Right atrium auricular region (tissue), 2 donors: ENCODE measurements around the gene PRKCZ. TPM values are rescaled to one million over a fixed set of nuclear protein-coding genes. Genes with fewer than 3 reads are reported as not detected.
A peak's percentile ranks its signal among the peaks of the same experiment; 100 is the strongest.
"Not testable (repeated sequence)": the region's sequence is repeated elsewhere in the genome, so short reads cannot be mapped to it uniquely, and the experiment has no call there.

Source experiments
- DNase-seq: peaks from one replicate; pipeline ENCODE4 v3.0.0-alpha.2; 2019; ENCODE audit warnings: low spot score
- H3K27ac ChIP-seq, 2 donors: fragments of 200-600 bp; sonication (generic); 1 replicate in 1 of 2; 2 replicates in 1 of 2; pipeline ENCODE4 v1.5.1; 2016 to 2019
- H3K27me3 ChIP-seq, 2 donors: fragments of 200-600 bp; sonication (generic); one replicate each; pipeline versions ENCODE4 v1.5.1 to v1.6.0; 2017 to 2019
- H3K36me3 ChIP-seq: fragments of 200-600 bp; sonication (generic); one replicate; pipeline ENCODE4 v1.5.1; 2016
- H3K4me1 ChIP-seq, 2 donors: fragments of 200-600 bp; sonication (generic); one replicate each; pipeline versions ENCODE4 v1.5.1 to v1.6.0; 2017 to 2019
- H3K4me3 ChIP-seq, 2 donors: fragments of 200-600 bp; sonication (generic); 1 replicate in 1 of 2; 2 replicates in 1 of 2; pipeline ENCODE4 v1.5.1; 2017 to 2019; ENCODE audit warnings: mild to moderate bottlenecking in 1 of 2, moderate library complexity in 1 of 2
- H3K9me3 ChIP-seq, 2 donors: fragments of 200-600 bp; sonication (generic); one replicate each; pipeline ENCODE4 v1.5.1; 2019
- CTCF ChIP-seq, 2 donors: fragments of 200-600 bp; sonication (generic); IDR thresholded peaks; one replicate each; pipeline ENCODE4 v1.5.1; 2019; ENCODE audit warnings: antibody characterized with exemption in 2 of 2
- total RNA-seq, 2 donors: library from RNA; depleted of rRNA; stranded (reverse); fragments of >200 nt; gene quantifications; one replicate each; pipeline ENCODE4 v1.1.0, GENCODE V29; 2016

The PRKCZ gene
- total RNA-seq, 2 donors from 2014 or later, result 15.3 to 16.4 TPM

DNA sequence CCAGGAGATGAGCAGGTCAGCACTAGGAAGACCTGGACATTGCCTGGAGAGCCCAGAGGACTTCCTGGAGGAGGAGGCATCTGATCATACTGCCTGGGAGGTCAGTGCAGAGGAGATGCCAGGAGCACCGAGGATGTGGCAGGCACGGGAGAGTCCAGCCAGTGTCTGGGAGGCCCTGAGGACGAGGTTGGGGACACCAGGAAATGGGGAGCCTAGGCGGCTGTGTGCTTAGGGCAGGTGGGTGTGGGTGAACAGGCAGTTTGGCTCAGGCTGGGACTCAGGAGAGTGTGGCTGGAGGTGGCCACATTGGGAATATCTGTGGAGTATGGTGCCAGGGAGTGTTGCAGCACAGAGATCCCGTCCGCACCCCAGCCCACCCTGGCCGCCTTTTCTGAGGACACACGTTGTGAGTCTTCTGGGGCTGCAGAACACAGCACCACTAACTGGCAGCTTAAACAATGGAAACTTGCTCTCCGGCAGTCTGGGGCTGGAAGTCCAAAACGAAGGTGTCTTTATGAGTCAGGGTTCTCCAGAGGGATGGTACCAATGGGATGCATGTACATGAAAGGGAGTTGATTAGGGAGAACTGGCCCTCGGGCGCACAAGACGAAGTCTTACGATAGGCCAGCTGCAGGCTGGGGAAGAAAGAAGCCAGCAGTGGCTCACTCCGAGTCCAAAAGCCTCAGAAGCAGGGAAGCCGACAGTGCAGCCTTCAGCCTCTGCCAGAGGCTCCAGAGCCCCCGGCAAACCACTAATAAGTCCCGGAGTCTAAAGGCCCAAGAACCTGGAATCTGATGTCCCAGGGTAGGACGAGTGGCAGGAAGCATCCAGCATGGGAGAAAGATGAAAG, 86.4 kb downstream of the PRKCZ start:
- no peaks in the 10 kb centered on the region for H3K27me3 ChIP-seq
- DNase-seq, result no peak
- H3K27ac ChIP-seq, result peak overlapping the region; percentile 95 to 98
- H3K4me1 ChIP-seq, result peaks cover 0 to 39% of the 10 kb centered on the region in 2 donors
- no peak for TF ChIP-seq CTCF (IDR thresholded peaks at IDR 0.05)
- H3K36me3 ChIP-seq, result no peaks in the 10 kb centered on the region
- no peaks in the 10 kb centered on the region for H3K9me3 ChIP-seq
- H3K4me3 ChIP-seq, result no peak overlapping the region

DNA sequence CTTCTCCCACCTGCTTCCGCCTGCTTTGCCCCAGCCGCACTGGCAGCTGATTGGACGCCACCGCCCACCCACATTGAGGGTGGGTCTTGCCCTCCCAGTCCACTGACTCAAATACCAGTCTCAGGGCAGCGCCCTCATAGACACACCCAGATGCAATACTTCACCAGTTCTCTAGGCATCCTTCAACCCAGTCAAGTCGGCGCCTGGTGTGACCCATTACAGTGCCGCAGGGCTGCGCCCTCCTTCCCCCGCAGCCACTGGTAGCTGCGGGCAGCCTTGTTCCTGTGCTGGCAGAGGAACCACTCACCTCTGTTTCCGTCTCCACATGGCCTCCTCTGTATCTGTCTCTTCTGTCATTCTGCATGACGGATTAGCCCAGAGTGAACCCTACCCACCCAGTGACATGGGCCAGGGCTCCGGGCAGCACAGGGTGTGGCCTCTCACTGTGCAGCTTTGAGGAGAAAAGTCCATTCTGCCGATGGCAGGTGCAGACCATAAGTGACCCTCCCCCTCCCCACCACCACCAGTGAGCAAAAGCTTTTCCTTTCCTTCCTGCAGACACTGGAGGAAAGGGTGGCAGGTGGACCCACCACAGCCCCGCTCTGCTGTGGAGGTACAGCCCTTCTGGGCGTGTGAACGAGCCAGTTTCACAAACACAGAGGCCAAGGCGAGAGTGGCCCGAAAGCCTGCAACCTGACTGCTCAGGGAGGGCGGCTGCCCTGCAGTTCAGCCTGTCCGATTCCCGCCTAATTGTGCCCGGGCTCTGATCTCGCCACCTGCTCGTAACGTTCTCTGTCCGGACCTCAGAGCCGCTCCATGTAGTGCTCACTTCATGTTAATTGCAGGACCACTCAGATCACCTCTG, 87.3 kb downstream of the PRKCZ start:
- H3K27ac ChIP-seq, result no peak overlapping the region
- no peak overlapping the region for H3K4me3 ChIP-seq
- no peak for TF ChIP-seq CTCF (IDR thresholded peaks at IDR 0.05)
- no peak for DNase-seq
- H3K36me3 ChIP-seq, result no peaks in the 10 kb centered on the region
- peaks cover 0 to 34% of the 10 kb centered on the region in 2 donors for H3K4me1 ChIP-seq
- H3K27me3 ChIP-seq, result no peaks in the 10 kb centered on the region
- no peaks in the 10 kb centered on the region for H3K9me3 ChIP-seq

DNA sequence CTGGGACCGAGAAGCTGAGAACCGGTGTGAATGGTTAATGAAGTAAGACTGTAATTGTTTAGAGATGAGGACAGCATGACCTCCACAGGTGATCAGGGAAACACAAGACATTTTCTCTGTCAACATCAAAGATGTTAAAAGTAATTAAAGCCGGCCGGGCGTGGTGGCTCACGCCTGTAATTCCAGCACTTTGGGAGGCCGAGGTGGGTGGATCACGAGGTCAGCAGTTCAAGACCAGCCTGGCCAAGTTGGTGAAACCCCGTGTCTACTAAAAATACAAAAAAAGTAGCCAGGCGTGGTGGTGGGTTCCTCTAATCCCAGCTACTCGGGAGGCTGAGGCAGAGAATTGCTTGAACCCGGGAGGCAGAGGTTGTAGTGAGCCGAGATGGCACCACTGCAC, 88.9 kb downstream of the PRKCZ start:
- not testable (repeated sequence) for DNase-seq, H3K36me3 ChIP-seq, H3K27me3 ChIP-seq, H3K27ac ChIP-seq, H3K4me3 ChIP-seq, H3K9me3 ChIP-seq
- peaks cover 0 to 22% of the 10 kb centered on the region in 2 donors for H3K4me1 ChIP-seq

- no peak overlapping the region for H3K27ac ChIP-seq
- H3K27me3 ChIP-seq, result no peaks in the 10 kb centered on the region
- H3K4me1 ChIP-seq, result peaks cover 0 to 10% of the 10 kb centered on the region in 2 donors
- H3K9me3 ChIP-seq, result no peaks in the 10 kb centered on the region
- H3K36me3 ChIP-seq, result no peaks in the 10 kb centered on the region
- no peak overlapping the region for H3K4me3 ChIP-seq
- no peak for DNase-seq
- no peak for TF ChIP-seq CTCF (IDR thresholded peaks at IDR 0.05)
Measured at GRCh38 chr1:2141025-2141424, 90.8 kb downstream of the PRKCZ start.

GRCh38 chr1:2143814-2144500, 93.7 kb downstream of the PRKCZ start:
- Histone ChIP-seq H3K27ac (no peak overlapping the region), H3K4me3 (no peak overlapping the region), H3K4me1 (peaks cover 0 to 10% of the 10 kb centered on the region in 2 donors), H3K9me3 (no peaks in the 10 kb centered on the region), H3K36me3 (peaks cover 4% of the 10 kb centered on the region), H3K27me3 (no peaks in the 10 kb centered on the region)
- TF ChIP-seq CTCF (IDR thresholded peaks at IDR 0.05), result no peak
- no peak for DNase-seq
